D721Med (cell line): ENCODE data around the gene BRD7.

ENCODE experiments used
- DNase-seq: peaks from one replicate; pipeline ENCODE4 v3.0.0; 2011; ENCODE audit warnings: low spot score; ENCODE audit not compliant: insufficient read length
- FAIRE-seq: peaks from 2 replicates; lab custom pipeline; 2011; peaks lifted over from hg19 to GRCh38; lab: Jason Lieb, UNC
- CTCF ChIP-seq: IDR thresholded peaks from 2 replicates; pipeline ENCODE4 v1.5.1; 2012; ENCODE audit warnings: mild to moderate bottlenecking, control low read depth; ENCODE audit not compliant: insufficient read depth; ENCODE audit errors: missing control alignments

BRD7 gene

DNA sequence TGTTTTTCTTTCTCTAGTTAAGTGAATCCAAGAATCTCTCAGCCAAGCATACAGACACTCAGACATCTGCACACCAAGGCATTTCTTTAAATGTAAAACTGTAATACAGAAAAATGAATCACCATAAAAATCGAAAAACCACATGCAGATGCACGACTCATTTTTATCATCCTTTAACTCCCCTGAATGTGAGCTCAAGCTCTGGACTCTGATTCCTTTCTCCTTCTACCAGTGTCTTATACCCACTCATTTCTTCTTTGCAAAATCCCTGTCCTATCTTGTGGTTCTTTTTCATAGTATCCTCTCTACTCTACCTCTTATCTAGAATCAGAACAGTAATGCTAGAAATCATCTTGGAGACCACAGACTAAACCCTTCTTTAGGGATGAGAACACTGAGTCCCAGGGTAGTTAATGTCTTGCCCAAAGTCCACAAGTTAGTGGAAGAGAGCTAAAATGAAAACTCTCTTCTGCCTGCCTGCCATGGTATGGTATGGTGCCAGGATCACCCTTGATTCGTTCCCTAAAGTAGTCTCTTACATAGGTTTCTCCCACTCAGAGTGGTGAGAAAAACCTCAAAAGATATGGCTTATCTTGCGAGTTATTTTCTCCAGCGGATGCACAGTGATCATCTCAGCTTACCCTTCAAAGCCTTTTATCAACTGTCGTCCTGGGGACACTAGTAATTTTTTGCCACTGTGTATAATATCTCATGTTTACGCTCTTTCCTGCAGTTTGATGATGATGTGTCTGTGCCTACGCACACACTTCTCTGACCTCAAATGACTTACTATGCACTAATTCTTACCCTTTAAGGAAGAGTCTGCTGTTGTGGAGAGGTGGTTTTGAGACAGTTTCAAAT, 30.2 kb downstream of the BRD7 start:
- DNase-seq (no peak), FAIRE-seq (no peak)
- no peak for TF ChIP-seq CTCF

DNA sequence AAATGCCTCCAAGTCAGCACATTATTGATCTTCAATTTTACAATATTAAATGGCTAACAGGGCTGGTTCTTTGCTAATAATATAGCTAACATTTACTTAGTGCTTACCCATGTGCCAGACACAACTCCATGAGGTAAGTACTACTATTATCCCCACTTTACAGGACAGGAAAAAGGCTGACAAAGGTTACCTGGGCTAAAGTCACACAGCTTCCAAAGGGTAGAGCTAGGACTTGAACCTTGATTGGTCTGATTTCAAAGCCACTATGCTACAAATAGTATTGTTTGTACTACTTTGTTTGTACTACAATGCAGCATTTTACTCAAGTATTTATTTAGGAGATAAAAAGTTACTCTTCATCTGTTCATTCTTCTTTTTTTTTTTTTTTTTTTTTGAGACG, 31.9 kb downstream of the BRD7 start:
- TF ChIP-seq CTCF: no peak
- FAIRE-seq (no peak), DNase-seq (no peak)

- FAIRE-seq (no peak), DNase-seq (no peak)
- TF ChIP-seq CTCF: no peak
Observed at GRCh38 chr16:50335196-50335958, 33.4 kb downstream of the BRD7 start.

- no peak for TF ChIP-seq CTCF
- FAIRE-seq (no peak), DNase-seq (no peak)
Observed at GRCh38 chr16:50334106-50334975, 34.4 kb downstream of the BRD7 start.

GRCh38 chr16:50332599-50332998, 36.2 kb downstream of the BRD7 start:
- TF ChIP-seq CTCF: no peak
- DNase-seq (no peak), FAIRE-seq (no peak)

- TF ChIP-seq CTCF: no peak
- DNase-seq: no peak
- no peak for FAIRE-seq
Observed at GRCh38 chr16:50331570-50331969, 37.2 kb downstream of the BRD7 start.
